ENCODE results near the gene POFUT2.
"Not testable (repeated sequence)": the region's sequence is repeated elsewhere in the genome, so short reads cannot be mapped to it uniquely, and the experiment has no call there.

POFUT2 gene

GRCh38 chr21:45310459-45310858 lies 22.8 kb upstream of the POFUT2 start:
- no peak for DNase-seq (ENCODE audit: low read depth)

- no peak for DNase-seq (ENCODE audit: low read depth)
These were observed 22.3 kb upstream of the POFUT2 start for GRCh38 chr21:45309987-45310381.

GRCh38 chr21:45309069-45309986 lies 21.6 kb upstream of the POFUT2 start:
- DNase-seq (ENCODE audit: low read depth): no peak

GRCh38 chr21:45308194-45309068 lies 20.7 kb upstream of the POFUT2 start:
- DNase-seq (ENCODE audit: low read depth): no peak

GRCh38 chr21:45307597-45308158 lies 20.0 kb upstream of the POFUT2 start:
- DNase-seq (ENCODE audit: low read depth): not testable (repeated sequence)

GRCh38 chr21:45306832-45307571 lies 19.3 kb upstream of the POFUT2 start:
- no peak for DNase-seq (ENCODE audit: low read depth)

GRCh38 chr21:45306453-45306831 lies 18.7 kb upstream of the POFUT2 start:
- no peak for DNase-seq (ENCODE audit: low read depth)

- no peak for DNase-seq (ENCODE audit: low read depth)
These were observed 18.1 kb upstream of the POFUT2 start for GRCh38 chr21:45305836-45306235.

- no peak for DNase-seq (ENCODE audit: low read depth)
These were observed 17.2 kb upstream of the POFUT2 start for GRCh38 chr21:45304945-45305344.

- no peak for DNase-seq (ENCODE audit: low read depth)
These were observed 16.8 kb upstream of the POFUT2 start for GRCh38 chr21:45304476-45304830.

GRCh38 chr21:45303751-45304475 lies 16.2 kb upstream of the POFUT2 start:
- DNase-seq (ENCODE audit: low read depth): no peak

- DNase-seq (ENCODE audit: low read depth): no peak
These were observed 15.5 kb upstream of the POFUT2 start for GRCh38 chr21:45303091-45303615.

- no peak for DNase-seq (ENCODE audit: low read depth)
These were observed 14.7 kb upstream of the POFUT2 start for GRCh38 chr21:45302082-45303061.

- no peak for DNase-seq (ENCODE audit: low read depth)
These were observed 13.9 kb upstream of the POFUT2 start for GRCh38 chr21:45301521-45302081.

- DNase-seq (ENCODE audit: low read depth): no peak
These were observed 13.3 kb upstream of the POFUT2 start for GRCh38 chr21:45300786-45301520.

GRCh38 chr21:45299864-45300785 lies 12.4 kb upstream of the POFUT2 start:
- DNase-seq (ENCODE audit: low read depth): no peak

GRCh38 chr21:45299026-45299863 lies 11.6 kb upstream of the POFUT2 start:
- DNase-seq (ENCODE audit: low read depth): no peak

All from activated gamma-delta T cell treated with anti-CD3 and anti-CD28 coated beads, Interleukin-2, amount 50 U/mL, for 16 hours (primary cell).